Activated CD4-positive, alpha-beta memory T cell treated with anti-CD3 and anti-CD28 coated beads for 36 hours (primary cell): ENCODE results near the gene PNO1. TPM values are rescaled to one million over a fixed set of nuclear protein-coding genes. Genes with fewer than 3 reads are reported as not detected.
A peak's percentile ranks its signal among the peaks of the same experiment; 100 is the strongest.

Experiments used
- CTCF ChIA-PET: fragments of 350-600 bp; sonication (Branson Sonifier 250); formaldehyde crosslinking; loops from one replicate; lab custom pipeline; 2021; ENCODE audit warnings: antibody characterized with exemption, inconsistent platforms; lab: Charles Lee
- POLR2A ChIA-PET: fragments of 350-600 bp; sonication (Branson Sonifier 250); formaldehyde crosslinking; loops from one replicate; lab custom pipeline; 2021; ENCODE audit warnings: antibody characterized with exemption; lab: Charles Lee
- DNase-seq: peaks from one replicate; pipeline ENCODE4 v3.0.0-alpha.2; 2020
- H3K27ac Mint-ChIP-seq: one replicate; pipeline ENCODE4 v1.8.0; 2021; ENCODE audit warnings: mixed read lengths
- H3K27me3 Mint-ChIP-seq: one replicate; pipeline ENCODE4 v1.8.0; 2021; ENCODE audit warnings: mixed read lengths
- H3K36me3 Mint-ChIP-seq: one replicate; pipeline ENCODE4 v1.8.0; 2021; ENCODE audit warnings: mixed read lengths
- H3K4me1 Mint-ChIP-seq: one replicate; pipeline ENCODE4 v1.8.0; 2021; ENCODE audit warnings: low read depth, mixed read lengths
- H3K4me3 Mint-ChIP-seq: one replicate; pipeline ENCODE4 v1.8.0; 2021; ENCODE audit warnings: mild to moderate bottlenecking, mixed read lengths
- H3K9me3 Mint-ChIP-seq: one replicate; pipeline ENCODE4 v1.8.0; 2021; ENCODE audit warnings: mixed read lengths
- intact Hi-C: fragments of 100-400 bp; cut with micrococcal nuclease; formaldehyde crosslinking; loops from one replicate; pipeline ENCODE4 v1.15.1; 2023
- total RNA-seq, 2 experiments: library from RNA; stranded (reverse); gene quantifications; one replicate each; pipeline ENCODE4 v1.2.3, GENCODE V29; 2021

Gene PNO1
- total RNA-seq, 2 experiments from 2014 or later: 16.3 to 16.4 TPM

DNA sequence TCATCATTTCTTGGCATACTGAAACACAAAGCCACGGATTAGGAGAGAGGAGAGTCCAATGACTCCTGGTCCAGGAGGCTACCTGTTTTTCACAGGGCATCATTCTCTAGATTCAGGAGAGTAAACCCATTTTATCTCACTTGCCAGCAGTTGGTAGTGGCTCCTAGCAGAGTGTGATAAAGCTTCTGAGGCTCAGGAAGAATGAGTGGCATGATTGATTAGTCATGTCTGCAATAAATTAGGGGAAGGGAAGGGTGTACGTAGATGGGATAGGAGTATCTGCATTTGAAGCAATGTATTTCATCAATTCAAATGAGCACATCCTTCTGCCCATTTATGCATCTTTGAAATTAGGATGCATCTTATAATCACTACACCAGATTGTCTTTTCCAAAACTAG, 31.1 kb upstream of the PNO1 start:
- H3K4me1 Mint-ChIP-seq: no peaks in the 10 kb centered on the region
- intact Hi-C loops: loop anchor here (10.0 kb wide), 1 partner anchor 228 kb away; no protein-coding TSS in a partner anchor
- DNase-seq: no peak
- POLR2A ChIA-PET: no interaction called here
- no peak overlapping the region for H3K27ac Mint-ChIP-seq
- H3K4me3 Mint-ChIP-seq: no peak overlapping the region
- H3K27me3 Mint-ChIP-seq: no peaks in the 10 kb centered on the region
- CTCF ChIA-PET: interaction anchor here (2.8 kb wide), 1 partner anchor 156 kb away, joined by 9 read pairs; no protein-coding TSS in a partner anchor
- H3K36me3 Mint-ChIP-seq: peaks cover 3% of the 10 kb centered on the region
- no peaks in the 10 kb centered on the region for H3K9me3 Mint-ChIP-seq

DNA sequence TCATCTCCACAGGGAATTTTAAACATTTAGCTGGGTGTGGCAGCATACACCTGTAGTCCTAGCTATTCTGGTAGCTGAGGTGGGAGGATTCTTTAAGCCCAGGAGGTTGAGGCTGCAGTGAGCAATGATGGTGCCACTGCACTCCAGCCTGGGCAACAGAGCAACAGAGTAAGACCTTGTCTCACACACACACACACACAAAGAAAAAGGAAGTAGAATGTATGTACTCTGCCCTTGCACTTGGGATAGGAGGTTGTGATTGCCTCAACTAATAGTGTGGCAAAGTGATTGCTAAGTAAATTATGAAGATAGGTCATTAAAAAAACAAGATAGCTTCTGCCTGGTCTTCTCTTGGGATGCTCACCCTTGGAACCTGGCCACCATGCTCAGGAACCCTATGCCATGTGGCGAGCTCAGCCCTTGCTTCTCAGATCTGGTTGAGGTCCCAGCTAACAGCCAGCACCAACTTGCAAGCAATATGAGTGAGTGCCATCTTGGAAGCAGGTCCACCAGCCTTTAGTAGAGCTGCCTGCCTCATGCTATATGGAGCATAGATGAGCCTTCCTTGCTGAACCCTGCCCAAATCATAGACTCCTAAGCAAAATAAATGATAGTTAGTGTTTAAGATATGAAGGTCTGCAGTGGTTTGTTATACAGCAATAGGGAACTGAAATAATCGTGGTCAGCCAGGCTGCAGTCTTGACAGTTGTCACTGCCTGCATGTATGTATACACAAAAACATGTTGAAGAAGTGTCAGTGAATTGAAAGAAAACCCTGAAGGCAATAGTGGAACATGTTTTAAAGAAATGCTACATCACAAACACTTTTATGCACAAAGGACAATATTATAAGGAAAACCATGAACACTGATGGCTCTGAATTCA, 30.1 kb upstream of the PNO1 start:
- POLR2A ChIA-PET: no interaction called here
- no peaks in the 10 kb centered on the region for H3K9me3 Mint-ChIP-seq
- CTCF ChIA-PET: interaction anchor here (1.4 to 2.8 kb wide), 2 partner anchors 9 to 155 kb away, joined by 3 to 9 read pairs; no protein-coding TSS in a partner anchor

DNA sequence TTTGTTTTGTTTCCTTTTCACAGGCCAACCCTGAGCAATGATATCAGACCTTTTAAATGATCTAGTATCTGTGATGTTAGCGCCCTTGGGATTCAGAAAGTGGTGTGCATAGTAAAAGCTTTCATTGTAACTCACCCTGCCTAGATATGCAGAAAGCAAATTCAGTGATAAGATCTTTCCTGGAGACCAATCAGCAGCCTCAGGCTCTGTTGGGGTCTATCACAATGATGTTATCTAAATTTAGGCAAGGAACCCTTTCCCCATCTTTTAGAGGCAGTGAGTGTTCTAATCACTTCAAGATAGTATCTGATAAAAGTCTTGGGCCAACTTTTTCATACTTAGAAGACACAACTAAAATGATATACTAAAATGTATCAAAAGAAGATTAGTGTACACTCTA, 23.6 kb upstream of the PNO1 start:
- ChIA-PET CTCF (interaction anchor here (1.0 to 4.4 kb wide), 2 partner anchors 12 to 308 kb away, joined by 3 to 26 read pairs; no protein-coding TSS in a partner anchor), POLR2A (interaction anchor here (0.5 kb wide), 1 partner anchor 62 kb away, joined by 3 read pairs; no protein-coding TSS in a partner anchor)
- Mint-ChIP-seq H3K4me1 (no peaks in the 10 kb centered on the region), H3K4me3 (no peak overlapping the region), H3K27me3 (no peaks in the 10 kb centered on the region), H3K36me3 (peaks cover 16% of the 10 kb centered on the region), H3K27ac (no peak overlapping the region), H3K9me3 (no peaks in the 10 kb centered on the region)
- intact Hi-C loops: no loop called here
- DNase-seq: no peak

More for the DNA sequence above, 30.1 kb upstream of the PNO1 start:
- no peak for DNase-seq
- Mint-ChIP-seq H3K27ac (no peak overlapping the region), H3K27me3 (no peaks in the 10 kb centered on the region), H3K4me1 (no peaks in the 10 kb centered on the region), H3K36me3 (peaks cover 6% of the 10 kb centered on the region), H3K4me3 (no peak overlapping the region)
- intact Hi-C loops: loop anchor here (10.0 kb wide), 1 partner anchor 227 kb away; no protein-coding TSS in a partner anchor

DNA sequence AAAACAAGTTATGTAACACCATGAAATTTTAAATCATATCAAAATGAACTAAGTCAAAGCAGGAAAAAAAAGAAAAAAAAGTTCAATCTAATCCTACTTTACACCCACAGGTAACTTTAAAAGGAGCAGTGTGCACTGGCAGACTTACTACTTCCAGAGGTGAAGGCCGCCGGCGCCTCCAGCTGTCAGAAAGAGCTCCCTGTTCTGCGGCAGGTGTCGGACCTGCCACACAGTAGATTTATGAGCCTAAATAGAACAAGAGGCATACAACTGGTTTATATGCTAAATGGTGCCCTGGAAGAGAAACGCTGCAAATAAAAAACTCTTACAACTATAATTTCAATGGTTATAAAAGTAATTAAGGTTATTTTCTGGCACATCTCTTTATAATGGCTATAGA, 23.1 kb upstream of the PNO1 start:
- intact Hi-C loops: no loop called here
- Mint-ChIP-seq H3K27ac (no peak overlapping the region), H3K36me3 (peaks cover 16% of the 10 kb centered on the region), H3K27me3 (no peaks in the 10 kb centered on the region), H3K4me1 (no peaks in the 10 kb centered on the region), H3K9me3 (no peaks in the 10 kb centered on the region), H3K4me3 (no peak overlapping the region)
- DNase-seq: no peak
- ChIA-PET POLR2A (interaction anchor here (0.5 kb wide), 1 partner anchor 62 kb away, joined by 3 read pairs; no protein-coding TSS in a partner anchor), CTCF (interaction anchor here (4.4 kb wide), 1 partner anchor 12 kb away, joined by 26 read pairs; no protein-coding TSS in a partner anchor)

DNA sequence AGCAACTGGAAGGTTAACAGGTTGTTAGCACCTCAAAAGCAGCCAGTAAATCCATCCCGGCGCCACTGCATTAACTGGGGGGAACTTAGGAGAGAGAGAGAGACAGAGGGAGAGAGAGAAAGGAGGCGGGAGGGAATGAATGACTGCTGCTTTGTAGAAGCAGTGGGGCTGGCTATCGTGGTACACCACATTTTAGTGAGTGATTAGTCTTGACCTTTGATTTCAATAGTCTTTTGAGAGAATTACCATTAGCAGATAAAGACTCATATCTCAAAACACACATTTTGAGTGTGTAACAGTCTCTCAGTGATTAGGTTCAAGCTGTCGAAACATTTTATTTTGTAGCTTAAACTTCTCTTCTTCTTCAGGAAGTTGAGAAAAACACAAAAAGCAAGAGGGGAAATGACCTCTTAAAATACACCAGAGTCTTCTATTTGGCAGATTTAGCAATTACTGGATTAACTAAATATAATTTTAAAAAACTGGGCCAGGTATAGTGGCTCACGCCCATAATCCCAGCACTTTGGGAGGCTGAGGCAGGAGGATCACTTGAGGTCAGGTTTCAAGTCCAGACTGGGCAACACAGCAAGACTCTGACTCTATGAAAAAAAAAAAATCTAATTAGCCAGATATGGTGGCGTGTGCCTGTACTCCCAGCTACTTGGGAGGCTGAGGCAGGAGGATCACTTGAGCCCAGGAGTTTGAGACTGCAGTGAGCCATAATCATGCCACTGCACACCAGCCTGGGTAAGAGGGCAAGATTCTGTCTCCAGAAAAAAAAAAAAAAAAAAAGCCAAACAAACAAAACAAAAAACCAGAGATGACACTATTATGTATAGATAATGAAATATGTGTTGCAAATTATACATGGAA, 22.0 kb upstream of the PNO1 start:
- peaks cover 15% of the 10 kb centered on the region for H3K36me3 Mint-ChIP-seq
- H3K9me3 Mint-ChIP-seq: no peaks in the 10 kb centered on the region
- no peak for DNase-seq
- POLR2A ChIA-PET: no interaction called here
- H3K4me3 Mint-ChIP-seq: no peak overlapping the region
- H3K4me1 Mint-ChIP-seq: no peaks in the 10 kb centered on the region
- CTCF ChIA-PET: interaction anchor here (0.7 to 1.6 kb wide), 3 partner anchors 13 to 147 kb away, joined by 3 to 12 read pairs (median 4); no protein-coding TSS in a partner anchor
- no peak overlapping the region for H3K27ac Mint-ChIP-seq
- no peaks in the 10 kb centered on the region for H3K27me3 Mint-ChIP-seq
- intact Hi-C loops: no loop called here

DNA sequence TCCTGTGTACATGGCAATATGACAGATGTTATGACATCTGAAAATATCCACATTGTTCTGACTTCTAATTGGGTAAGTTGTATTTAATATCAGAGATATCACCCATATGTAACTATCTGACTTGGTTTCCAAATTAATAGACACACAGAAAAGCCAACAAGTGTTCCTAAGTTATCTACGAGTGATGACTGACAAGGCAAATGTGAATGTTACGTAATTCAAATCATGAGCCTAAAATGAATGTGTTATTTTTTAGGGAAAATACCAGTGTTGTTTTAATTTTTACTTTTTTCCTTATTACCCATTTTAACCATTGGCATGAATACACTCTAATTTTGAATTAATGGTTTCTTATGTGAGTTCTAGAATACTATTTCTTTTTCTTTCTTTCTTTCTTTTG, 15.8 kb upstream of the PNO1 start:
- intact Hi-C loops: no loop called here
- H3K27ac Mint-ChIP-seq: no peak overlapping the region
- ChIA-PET CTCF (no interaction called here), POLR2A (no interaction called here)
- no peak for DNase-seq
- H3K36me3 Mint-ChIP-seq: peaks cover 10% of the 10 kb centered on the region
- H3K4me3 Mint-ChIP-seq: no peak overlapping the region
- H3K9me3 Mint-ChIP-seq: no peaks in the 10 kb centered on the region
- H3K4me1 Mint-ChIP-seq: no peaks in the 10 kb centered on the region
- H3K27me3 Mint-ChIP-seq: no peaks in the 10 kb centered on the region

DNA sequence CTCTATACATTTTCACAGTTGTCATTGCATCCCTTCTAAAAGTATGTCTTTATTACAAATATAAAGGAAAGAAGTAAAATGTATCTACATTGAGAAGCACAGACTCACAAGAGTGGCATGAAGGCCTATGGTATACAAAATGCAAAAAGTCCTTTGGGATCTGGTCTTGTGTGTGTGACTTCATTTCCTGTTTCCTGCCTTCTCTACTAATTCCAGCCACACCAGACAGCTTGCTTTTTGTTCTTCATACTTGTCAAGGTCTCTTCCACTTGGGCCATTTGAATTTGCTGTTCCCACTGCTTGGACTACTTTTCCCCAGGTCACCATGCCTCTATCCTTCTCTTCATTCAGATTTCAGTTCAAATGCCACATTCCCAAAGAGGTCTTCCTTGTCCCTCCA, 6.7 kb upstream of the PNO1 start:
- no peaks in the 10 kb centered on the region for H3K36me3 Mint-ChIP-seq
- no peak overlapping the region for H3K27ac Mint-ChIP-seq
- ChIA-PET CTCF (interaction anchor here (1.5 kb wide), 1 partner anchor 29 kb away, joined by 4 read pairs; no protein-coding TSS in a partner anchor), POLR2A (no interaction called here)
- H3K27me3 Mint-ChIP-seq: no peaks in the 10 kb centered on the region
- no peak for DNase-seq
- no peaks in the 10 kb centered on the region for H3K9me3 Mint-ChIP-seq
- H3K4me1 Mint-ChIP-seq: peaks cover 29% of the 10 kb centered on the region
- intact Hi-C loops: loop anchor here (10.0 kb wide), 1 partner anchor 584 kb away; the partner anchor contains the start of gene ARHGAP25
- no peak overlapping the region for H3K4me3 Mint-ChIP-seq

DNA sequence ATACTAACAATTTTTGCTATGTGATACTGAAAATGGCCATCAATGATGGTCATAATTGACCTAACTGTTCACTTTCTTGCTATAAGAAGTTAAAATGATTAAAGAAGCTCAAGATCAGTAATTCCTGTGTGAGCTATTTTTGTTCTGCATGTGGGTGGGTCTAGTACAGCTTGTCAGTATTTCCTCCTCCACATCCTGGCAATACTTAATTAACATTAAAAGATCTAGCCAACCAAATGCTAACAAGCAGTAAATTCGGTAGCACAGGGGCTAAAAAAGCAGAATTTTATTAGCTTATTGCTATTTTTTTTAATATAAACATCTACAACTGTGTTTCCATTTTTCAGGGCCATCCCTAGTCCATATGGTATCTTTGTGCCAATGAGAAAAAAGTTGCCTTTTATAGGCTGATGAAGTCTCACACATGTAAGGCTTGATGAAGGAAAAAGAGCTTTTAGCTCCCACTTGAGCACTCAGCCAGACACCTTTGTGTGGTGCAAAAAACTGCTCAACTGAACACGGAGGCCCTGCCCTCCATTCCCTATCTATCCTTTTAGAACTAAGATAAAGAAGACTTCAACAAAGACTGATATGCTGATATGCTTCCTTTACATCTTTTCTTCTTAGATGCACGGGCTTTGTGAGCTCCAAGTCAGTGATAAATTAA, 4.9 kb upstream of the PNO1 start:
- Mint-ChIP-seq H3K4me3 (no peak overlapping the region), H3K36me3 (peaks cover 2% of the 10 kb centered on the region), H3K27ac (peak overlapping the region; percentile 80), H3K27me3 (no peaks in the 10 kb centered on the region), H3K4me1 (peaks cover 35% of the 10 kb centered on the region), H3K9me3 (no peaks in the 10 kb centered on the region)
- no peak for DNase-seq
- intact Hi-C loops: loop anchor here (10.0 kb wide), 1 partner anchor 582 kb away; the partner anchor contains the start of gene ARHGAP25
- POLR2A ChIA-PET: interaction anchor here (0.9 to 1.1 kb wide), 2 partner anchors 36 to 99 kb away, joined by 3 to 4 read pairs; partner anchors contain the start of gene PPP3R1
- CTCF ChIA-PET: interaction anchor here (0.5 to 1.3 kb wide), 9 partner anchors 27 to 289 kb away, joined by 3 to 6 read pairs (median 3); no protein-coding TSS in a partner anchor

DNA sequence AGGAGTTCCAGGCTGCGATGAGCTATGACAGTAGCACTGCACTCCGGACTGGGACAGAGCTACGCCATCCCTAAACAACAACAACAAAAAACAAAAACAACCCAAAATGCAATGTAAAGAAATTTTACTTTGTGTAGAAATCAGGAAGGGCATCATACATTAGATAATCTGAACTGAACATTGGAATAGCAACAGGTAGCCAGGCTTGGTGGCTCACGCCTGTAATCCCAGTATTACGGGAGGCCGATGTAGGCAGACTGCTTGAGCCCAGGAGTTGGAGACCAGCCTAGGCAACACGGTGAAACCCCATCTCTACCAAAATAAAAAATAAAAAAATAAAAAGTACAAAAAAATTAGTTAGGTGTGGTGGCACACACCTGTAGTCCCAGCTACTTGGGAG, 2.1 kb upstream of the PNO1 start:
- CTCF ChIA-PET: interaction anchor here (1.4 to 2.4 kb wide), 2 partner anchors 31 to 98 kb away, joined by 9 to 18 read pairs; partner anchors contain the start of gene PPP3R1
- intact Hi-C loops: loop anchor here (2.0 to 10.0 kb wide), 3 partner anchors 35 to 579 kb away; partner anchors contain the start of genes ARHGAP25 and C1D
- Mint-ChIP-seq H3K36me3 (peaks cover 11% of the 10 kb centered on the region), H3K9me3 (no peaks in the 10 kb centered on the region), H3K27me3 (no peaks in the 10 kb centered on the region), H3K4me1 (peaks cover 50% of the 10 kb centered on the region), H3K4me3 (no peak overlapping the region), H3K27ac (no peak overlapping the region)
- no peak for DNase-seq
- POLR2A ChIA-PET: no interaction called here

DNA sequence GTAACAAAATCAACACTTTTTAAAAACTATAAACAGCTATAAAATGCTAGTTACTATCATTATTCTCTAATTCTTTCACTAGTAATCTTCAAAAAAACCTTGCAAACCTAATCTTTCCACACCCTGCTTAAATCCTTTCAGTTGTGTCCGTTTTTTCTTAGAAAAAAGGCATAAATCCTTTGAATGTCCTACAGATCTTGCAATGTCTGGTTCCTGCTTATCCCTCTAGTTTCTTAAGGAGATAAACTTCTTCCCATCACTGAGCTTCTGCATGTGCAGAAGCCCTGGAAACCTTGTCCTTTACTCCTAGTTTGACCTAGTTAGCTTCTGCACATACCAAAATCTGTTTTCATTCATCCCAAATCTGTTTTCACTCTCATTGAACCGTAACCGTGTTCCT, 1.3 kb upstream of the PNO1 start:
- CTCF ChIA-PET: interaction anchor here (1.4 to 2.4 kb wide), 4 partner anchors 30 to 126 kb away, joined by 6 to 18 read pairs (median 8); partner anchors contain the start of gene PPP3R1
- no peaks in the 10 kb centered on the region for H3K27me3 Mint-ChIP-seq
- intact Hi-C loops: loop anchor here (2.0 to 10.0 kb wide), 3 partner anchors 34 to 578 kb away; partner anchors contain the start of genes ARHGAP25 and C1D
- peak overlapping the region; percentile 99 for H3K27ac Mint-ChIP-seq
- peaks cover 19% of the 10 kb centered on the region for H3K36me3 Mint-ChIP-seq
- peaks cover 53% of the 10 kb centered on the region for H3K4me1 Mint-ChIP-seq
- no peaks in the 10 kb centered on the region for H3K9me3 Mint-ChIP-seq
- peak overlapping the region; percentile 95 for H3K4me3 Mint-ChIP-seq
- POLR2A ChIA-PET: interaction anchor here (0.8 to 1.1 kb wide), 2 partner anchors 94 kb away, joined by 3 to 5 read pairs; partner anchors contain the start of gene C1D
- no peak for DNase-seq
